LoVo (cell line): ENCODE results near the gene ATAD1.

Experiments used
- DNase-seq: peaks from one replicate; pipeline ENCODE4 v3.0.0-alpha.2; 2016; ENCODE audit warnings: low spot score

Gene ATAD1

DNA sequence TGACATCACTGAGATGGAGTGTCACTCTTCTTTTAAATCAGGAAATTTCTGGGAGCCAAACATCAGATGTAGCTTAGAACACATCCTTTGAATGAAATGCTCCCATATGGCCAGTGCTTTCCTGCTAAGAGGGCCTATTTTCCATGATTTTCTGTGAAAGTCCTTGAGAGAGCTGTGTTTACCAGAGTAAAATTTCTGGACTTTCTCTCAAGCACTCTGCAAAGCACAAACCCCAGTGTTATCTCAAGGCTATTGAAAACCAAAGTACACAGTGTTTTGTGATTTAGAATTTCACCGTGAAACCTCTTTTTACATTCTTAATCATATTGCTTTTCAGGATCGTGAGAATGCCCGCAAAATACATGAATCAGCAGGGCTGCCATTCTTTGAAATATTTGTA is 104.3 kb downstream of the ATAD1 start:
- DNase-seq = no peak

DNA sequence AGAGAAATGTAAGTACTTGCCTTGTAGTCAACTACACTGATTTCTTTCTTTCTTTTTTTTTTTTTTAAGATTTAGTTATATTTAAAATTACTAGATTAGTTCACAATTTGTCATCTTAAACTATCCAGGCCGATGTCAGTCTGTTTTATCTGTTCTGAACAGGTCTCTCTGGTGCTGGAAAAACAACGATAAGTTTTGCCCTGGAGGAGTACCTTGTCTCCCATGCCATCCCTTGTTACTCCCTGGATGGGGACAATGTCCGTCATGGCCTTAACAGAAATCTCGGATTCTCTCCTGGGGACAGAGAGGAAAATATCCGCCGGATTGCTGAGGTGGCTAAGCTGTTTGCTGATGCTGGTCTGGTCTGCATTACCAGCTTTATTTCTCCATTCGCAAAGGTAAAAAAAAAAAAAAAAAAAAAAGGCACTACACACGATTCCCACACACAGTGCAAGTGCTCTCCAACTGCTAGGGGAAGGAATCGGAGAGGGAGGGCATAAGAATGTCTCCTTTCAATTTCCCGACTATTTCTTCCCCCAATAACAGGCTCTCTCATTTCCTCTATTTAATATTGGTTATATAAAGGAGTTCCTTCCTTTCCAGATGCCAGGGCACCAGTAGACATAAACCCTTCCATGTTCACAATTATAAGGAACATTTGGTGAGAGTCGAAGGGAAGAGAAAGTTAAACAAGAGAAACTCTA is 105.0 kb downstream of the ATAD1 start:
- DNase-seq = no peak

DNA sequence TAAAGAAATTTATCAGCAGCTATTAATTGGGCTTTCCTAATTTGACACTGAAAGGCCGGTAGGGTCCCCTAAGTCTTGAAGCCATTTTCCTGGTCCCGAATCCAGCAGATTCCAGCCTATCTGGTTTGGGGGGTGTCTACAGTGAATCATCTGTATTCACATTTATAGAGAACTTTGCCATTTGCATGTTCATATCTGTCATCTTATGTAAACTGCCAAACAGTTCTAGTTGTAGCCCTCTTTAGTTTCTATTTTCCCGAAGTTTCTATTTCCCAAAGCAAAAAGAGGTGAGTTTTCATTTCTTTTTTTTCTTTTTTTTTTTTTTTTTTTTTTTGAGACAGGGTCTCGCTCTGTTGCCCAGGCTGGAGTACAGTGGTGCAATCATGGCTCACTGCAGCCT is 110.8 kb downstream of the ATAD1 start:
- no peak for DNase-seq

DNA sequence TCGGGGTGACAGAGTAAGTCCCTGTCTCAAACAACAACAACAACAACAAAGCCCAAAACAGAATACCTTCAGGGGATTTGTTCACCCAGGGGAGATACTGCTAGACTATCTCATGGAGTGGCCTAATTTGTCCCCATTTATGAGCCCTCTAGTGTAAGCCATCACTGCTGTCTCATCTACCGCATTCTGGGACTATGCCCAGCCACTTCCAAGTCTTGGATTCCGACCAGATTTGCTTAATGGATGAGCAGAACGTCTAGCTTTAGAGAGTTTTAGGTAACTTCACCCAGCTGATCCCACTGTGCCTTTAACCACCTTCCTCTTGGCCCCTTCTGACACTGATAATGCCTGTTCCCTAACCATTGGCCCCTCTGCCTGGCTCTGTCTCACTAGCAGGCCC is 111.3 kb downstream of the ATAD1 start:
- DNase-seq = no peak

DNA sequence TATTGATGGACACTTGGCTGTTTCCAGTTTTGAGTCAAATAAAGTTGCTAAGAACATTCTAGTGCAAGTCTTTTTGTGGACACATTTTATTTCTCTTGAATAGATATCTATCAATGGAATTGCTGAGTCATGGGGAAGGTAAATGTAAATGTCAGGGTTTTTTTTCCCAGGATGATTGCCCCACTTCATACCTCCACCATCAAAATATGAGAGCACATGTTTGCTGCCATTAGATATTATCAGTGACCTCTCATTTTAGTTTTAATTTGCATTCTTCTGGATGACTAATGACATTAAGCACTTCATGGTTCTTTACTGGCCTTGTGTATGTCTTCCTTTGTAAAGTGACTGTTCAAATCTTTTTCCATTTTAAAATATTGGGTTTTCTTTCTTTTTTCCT is 112.7 kb downstream of the ATAD1 start:
- peak; percentile 46 for DNase-seq

DNA sequence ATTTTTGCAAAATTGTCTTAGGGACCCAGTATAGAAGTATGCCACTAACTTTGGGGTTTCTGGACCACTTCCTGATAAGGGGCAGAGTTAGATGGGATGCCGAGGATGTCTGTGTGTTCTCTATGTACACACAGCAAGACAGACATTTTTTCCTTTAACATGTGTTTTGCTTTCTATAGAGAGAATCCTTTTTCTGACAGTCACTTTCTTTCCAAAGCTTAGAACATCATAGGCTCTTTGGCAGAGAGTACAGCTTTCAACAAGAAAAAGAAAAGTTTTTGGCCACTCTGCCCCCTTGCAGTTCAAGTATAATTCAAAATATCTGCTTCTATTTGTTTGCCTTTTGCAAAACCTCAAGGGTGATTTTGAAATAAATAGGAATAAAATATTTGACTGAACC is 114.3 kb downstream of the ATAD1 start:
- DNase-seq = no peak

DNA sequence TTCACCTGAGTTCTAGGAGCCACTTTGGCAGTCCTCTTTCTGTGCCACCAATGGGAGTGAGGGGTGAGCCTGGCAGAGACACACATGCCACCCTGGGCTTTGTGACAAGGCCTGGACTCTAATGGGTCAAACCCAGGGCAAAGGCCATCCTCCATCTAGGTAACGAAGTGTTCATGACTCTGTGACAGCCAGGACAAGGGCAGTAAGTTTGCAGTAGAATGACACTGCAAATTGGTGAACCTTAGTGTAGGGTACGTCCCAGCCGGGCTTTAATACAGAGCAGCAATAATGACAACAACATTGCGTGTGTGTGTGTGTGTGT is 115.1 kb downstream of the ATAD1 start:
- no peak for DNase-seq

DNA sequence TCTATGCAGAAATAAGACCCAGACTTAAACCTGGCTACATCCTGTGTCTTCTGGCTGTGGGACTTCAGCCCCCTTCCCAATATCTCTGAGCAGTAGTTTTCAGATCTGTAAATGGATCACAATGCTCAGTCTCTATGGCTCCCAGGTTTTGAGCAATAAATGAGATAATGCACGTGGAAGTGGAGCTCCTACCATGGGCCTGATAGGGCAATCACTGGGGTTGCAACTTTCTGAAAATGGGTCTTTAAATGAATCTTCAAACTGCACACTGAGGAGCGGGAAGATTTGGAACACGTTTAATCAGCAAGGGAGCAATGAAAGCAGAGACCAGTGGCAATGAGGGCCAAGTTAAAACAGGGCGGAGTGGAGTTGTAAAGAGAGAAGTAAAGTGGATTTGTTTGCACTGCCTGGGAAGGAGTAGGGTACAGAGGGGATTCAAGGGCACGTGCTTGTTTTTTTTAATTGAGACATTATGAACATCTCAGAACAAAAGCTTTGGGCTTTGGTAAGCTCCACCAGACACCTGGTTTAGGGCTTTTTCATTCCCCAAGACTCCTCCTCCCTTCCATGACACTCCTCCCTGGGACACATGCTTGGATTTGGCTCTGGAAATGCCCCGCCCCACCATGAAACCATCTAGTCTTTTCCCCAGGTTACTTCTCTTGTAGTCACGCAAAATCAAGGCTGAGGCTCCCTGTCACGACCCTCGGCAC is 115.6 kb downstream of the ATAD1 start:
- no peak for DNase-seq
